Glutamatergic neuron (in vitro differentiated cells): ENCODE measurements around the gene MB. TPM values are rescaled to one million over a fixed set of nuclear protein-coding genes. Genes with fewer than 3 reads are reported as not detected.

ENCODE experiments used
- DNase-seq: peaks from one replicate; pipeline ENCODE4 v3.0.0; 2022
- H3K27ac Mint-ChIP-seq: one replicate; pipeline ENCODE4 v1.8.0; 2020; ENCODE audit warnings: mild to moderate bottlenecking, mixed read lengths, inconsistent platforms; ENCODE audit not compliant: unreplicated experiment
- H3K27me3 Mint-ChIP-seq: one replicate; pipeline ENCODE4 v1.8.0; 2020; ENCODE audit warnings: mild to moderate bottlenecking, moderate library complexity, mixed read lengths, inconsistent platforms; ENCODE audit not compliant: unreplicated experiment
- H3K36me3 Mint-ChIP-seq: one replicate; pipeline ENCODE4 v1.8.0; 2020; ENCODE audit warnings: mild to moderate bottlenecking, mixed read lengths, inconsistent platforms; ENCODE audit not compliant: unreplicated experiment
- H3K4me1 Mint-ChIP-seq: one replicate; pipeline ENCODE4 v1.8.0; 2020; ENCODE audit warnings: mild to moderate bottlenecking, low read depth, mixed read lengths, inconsistent platforms; ENCODE audit not compliant: unreplicated experiment
- H3K4me3 Mint-ChIP-seq: one replicate; pipeline ENCODE4 v1.8.0; 2020; ENCODE audit warnings: mild to moderate bottlenecking, mixed read lengths, inconsistent platforms; ENCODE audit not compliant: unreplicated experiment
- H3K9me3 Mint-ChIP-seq: one replicate; pipeline ENCODE4 v1.8.0; 2020; ENCODE audit warnings: mild to moderate bottlenecking, moderate library complexity, mixed read lengths, inconsistent platforms; ENCODE audit not compliant: unreplicated experiment
- total RNA-seq: library from RNA; stranded (reverse); fragmentation: NEBNext Ultra II Directional; extraction: Animal tissue kit (Norgen Biotek cat#: 25700); gene quantifications from one replicate; pipeline ENCODE4 v1.2.1, GENCODE V29; 2021; ENCODE audit not compliant: unreplicated experiment
- TF ChIP-seq, protein P1 (sequence below): fragments of 200-600 bp; sonication (generic); IDR thresholded peaks from one replicate; pipeline ENCODE4 v1.5.0; 2021; ENCODE audit not compliant: partially characterized antibody, unreplicated experiment

MB gene
- total RNA-seq, 1 donor from 2014 or later = not detected

DNA sequence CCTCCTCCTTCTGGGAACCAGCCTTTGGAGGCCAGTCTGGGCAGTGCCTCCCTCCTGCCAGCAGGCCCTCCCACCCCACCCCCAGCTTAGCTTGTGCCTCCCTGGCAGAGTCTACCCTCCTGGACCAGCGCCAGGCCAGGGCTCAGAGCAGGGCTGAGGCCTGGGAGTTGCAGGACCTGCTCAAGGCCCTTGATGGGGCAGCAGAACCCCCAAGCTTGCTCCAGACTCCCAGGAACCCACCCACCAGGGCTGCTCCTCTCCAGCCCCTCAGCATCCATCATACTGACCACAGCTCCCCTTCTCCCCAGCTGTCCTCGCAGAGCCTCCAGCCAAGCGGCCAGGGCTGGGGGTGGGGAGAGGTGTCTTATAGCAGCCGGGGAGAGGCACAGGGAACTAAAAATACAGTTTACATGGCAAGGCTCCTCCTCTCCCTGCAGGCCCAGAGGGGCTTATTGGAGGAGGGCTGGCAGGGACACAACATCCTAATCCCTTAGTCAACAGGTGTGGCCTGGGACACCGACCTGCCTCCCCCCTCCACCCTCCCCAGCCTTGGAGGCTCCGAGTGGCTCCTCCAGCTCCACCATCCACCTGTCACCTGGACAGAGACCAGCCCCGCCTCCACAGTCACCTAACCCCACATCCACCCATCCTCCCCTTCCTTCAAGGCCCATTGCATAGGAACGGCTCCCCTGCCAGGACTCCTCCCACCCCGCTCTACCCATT lies 5.2 kb upstream of the MB start:
- Mint-ChIP-seq H3K9me3 (peaks cover 9% of the 10 kb centered on the region), H3K27me3 (peaks cover 8% of the 10 kb centered on the region), H3K27ac (no peak overlapping the region), H3K4me3 (no peak overlapping the region), H3K4me1 (peaks cover 15% of the 10 kb centered on the region), H3K36me3 (no peaks in the 10 kb centered on the region)
- DNase-seq = no peak
- TF ChIP-seq, protein P1, sequence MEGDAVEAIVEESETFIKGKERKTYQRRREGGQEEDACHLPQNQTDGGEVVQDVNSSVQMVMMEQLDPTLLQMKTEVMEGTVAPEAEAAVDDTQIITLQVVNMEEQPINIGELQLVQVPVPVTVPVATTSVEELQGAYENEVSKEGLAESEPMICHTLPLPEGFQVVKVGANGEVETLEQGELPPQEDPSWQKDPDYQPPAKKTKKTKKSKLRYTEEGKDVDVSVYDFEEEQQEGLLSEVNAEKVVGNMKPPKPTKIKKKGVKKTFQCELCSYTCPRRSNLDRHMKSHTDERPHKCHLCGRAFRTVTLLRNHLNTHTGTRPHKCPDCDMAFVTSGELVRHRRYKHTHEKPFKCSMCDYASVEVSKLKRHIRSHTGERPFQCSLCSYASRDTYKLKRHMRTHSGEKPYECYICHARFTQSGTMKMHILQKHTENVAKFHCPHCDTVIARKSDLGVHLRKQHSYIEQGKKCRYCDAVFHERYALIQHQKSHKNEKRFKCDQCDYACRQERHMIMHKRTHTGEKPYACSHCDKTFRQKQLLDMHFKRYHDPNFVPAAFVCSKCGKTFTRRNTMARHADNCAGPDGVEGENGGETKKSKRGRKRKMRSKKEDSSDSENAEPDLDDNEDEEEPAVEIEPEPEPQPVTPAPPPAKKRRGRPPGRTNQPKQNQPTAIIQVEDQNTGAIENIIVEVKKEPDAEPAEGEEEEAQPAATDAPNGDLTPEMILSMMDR = no peak

DNA sequence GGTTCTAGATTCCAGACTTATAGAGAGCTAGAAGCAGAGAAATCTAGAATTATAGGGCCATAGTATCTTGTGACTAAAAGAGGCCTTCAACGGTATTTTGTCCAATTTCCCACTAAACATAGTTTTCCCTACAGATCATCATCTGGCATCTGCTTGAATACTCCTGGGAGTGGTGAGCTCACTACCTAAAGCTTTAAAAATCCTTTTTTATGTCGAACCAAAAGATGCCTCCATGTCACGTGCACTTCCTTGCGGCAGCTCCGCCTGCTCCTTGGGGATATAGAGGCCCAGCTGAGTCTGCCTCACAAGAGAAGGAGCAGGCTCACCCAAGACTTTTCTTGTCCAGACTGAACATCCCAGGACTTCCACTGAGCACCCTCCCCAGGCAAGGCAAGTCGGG lies 4.3 kb upstream of the MB start:
- no peak for DNase-seq
- TF ChIP-seq, protein P1 = no peak
- peaks cover 8% of the 10 kb centered on the region for H3K27me3 Mint-ChIP-seq
- H3K4me3 Mint-ChIP-seq = no peak overlapping the region
- no peaks in the 10 kb centered on the region for H3K36me3 Mint-ChIP-seq
- peaks cover 9% of the 10 kb centered on the region for H3K9me3 Mint-ChIP-seq
- no peak overlapping the region for H3K27ac Mint-ChIP-seq
- peaks cover 14% of the 10 kb centered on the region for H3K4me1 Mint-ChIP-seq

DNA sequence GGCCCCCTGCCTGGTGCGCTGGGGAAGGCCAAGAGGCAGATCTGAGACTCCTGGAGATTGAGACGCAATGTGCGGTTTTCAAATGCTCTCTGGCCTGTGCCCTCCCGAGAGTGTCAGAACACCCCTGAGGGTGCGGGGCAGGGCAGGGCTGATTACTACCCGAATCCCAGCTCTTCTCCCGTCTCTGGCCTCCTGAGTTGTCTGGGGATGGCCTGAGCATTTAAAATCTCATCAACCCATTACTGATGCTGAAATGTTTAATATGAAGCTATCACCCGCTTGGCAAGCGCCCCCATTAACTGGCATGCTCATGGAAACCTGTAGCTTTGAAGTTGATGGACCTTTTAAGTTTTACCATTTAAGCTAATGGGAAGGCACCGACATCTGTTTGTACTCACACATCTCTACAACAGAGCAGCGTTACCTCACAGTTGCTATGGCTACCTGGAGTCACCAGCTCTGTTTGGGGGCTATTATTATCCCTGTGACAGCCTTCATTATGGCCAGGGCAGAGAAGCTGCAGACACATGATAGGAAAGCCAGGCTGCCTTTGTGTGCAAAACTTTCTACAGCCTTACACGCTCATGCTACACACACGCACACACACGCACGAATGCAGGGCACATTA lies 3.6 kb upstream of the MB start:
- DNase-seq = no peak
- peaks cover 8% of the 10 kb centered on the region for H3K4me1 Mint-ChIP-seq
- no peaks in the 10 kb centered on the region for H3K36me3 Mint-ChIP-seq
- H3K27me3 Mint-ChIP-seq = peaks cover 4% of the 10 kb centered on the region
- H3K9me3 Mint-ChIP-seq = peaks cover 9% of the 10 kb centered on the region
- H3K4me3 Mint-ChIP-seq = no peak overlapping the region
- no peak overlapping the region for H3K27ac Mint-ChIP-seq
- TF ChIP-seq, protein P1 = no peak

DNA sequence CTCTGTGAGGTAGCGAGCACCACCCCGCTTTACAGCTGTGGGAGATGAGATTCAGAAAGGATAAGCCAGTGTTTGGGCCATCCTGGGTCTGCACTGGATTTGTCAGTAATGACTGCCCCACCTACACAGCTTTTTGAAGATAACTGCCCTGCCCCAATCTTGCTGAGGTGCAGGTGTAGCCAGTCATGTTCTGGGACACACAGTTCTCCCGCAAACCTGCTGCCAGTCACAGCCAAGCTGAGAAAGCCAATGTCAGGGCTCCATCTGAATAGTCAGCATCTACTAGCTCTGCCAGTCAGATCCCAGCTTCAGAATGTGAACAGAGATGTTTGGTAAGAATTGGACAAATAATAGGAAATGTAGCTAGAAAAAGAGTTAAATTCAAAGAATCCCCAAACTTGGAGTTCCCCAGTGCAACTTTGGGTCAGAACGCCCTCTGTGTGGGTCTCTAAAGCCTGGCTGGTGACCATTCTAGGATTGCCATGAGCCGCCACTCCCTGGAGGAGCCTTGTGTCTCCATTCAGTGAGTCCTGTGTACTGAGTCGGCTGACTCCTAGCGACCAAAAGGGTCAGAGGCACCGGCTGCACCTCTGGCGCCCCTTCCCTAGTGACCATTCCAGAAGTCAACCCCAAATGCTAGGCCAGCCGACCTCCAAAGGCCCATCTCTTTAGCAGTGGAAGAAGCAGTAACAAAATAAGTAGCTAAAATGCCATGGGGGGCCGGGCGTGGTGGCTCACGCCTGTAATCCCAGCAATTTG lies 2.4 kb upstream of the MB start:
- peaks cover 6% of the 10 kb centered on the region for H3K4me1 Mint-ChIP-seq
- H3K27me3 Mint-ChIP-seq = peaks cover 4% of the 10 kb centered on the region

More for the DNA sequence above, 2.4 kb upstream of the MB start:
- no peak for DNase-seq
- Mint-ChIP-seq H3K27ac (no peak overlapping the region), H3K36me3 (no peaks in the 10 kb centered on the region), H3K4me3 (no peak overlapping the region), H3K9me3 (peaks cover 5% of the 10 kb centered on the region)
- TF ChIP-seq, protein P1 = no peak
